Measurements from ENCODE around the gene S1PR4.
"Not testable (repeated sequence)": the region's sequence is repeated elsewhere in the genome, so short reads cannot be mapped to it uniquely, and the experiment has no call there.

The S1PR4 gene

DNA sequence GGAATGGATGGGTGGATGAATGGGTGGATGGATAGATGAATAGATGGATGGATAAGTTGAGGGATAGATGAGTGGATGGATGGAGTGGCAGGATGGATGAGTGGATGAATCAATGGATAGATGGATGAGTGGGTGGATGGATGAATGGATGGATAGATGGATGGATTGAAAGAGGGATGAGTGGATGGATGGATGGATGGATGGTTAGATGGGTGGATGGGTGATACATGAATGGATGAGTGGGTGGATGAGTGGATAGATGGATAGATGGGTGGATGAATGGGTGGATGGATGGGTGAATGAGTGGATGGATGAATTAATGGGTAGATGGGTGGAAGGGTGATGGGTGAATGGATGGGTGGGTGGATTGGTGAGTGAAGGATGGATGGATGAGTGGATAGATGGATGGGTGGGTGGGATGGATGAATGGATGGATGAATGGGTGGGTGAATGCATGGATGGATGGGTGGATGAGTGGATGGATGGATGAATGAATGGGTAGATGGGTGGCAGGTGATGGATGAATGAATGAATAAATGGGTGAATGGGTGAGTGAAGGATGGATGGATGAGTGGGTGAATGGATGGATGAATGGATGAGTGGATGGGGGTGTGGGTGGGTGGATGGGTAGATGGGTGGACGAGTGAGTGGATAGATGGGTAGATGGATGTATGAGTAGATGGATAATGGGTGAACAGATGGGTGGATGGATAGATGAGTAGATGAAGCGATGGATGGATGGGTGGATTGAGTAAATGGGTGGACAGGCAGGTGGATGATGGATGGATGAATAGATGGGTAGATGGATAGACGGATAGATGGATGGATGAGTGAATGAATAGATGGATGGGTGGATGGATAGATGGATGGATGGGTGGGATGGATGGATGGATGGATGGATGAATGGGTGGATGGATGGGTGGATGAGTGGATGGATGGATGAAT lies 25.0 kb upstream of the S1PR4 start:
- DNase-seq, result no peak

DNA sequence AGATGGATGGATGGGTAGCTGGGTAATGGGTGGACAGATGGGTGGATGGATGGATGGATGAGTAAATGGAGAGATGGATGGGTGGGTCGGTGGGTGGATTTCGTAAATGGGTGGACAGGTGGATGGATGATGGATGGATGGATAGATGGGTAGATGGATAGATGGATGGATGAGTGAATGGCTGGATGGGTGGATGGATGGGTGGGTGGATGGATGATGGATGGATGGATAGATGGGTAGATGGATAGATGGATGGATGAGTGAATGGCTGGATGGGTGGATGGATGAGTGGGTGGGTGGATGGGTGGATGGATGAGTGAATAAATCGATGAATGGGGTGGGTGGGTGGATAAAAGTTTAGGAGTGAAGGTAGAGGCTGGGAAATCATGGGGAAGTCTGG lies 24.1 kb upstream of the S1PR4 start:
- not testable (repeated sequence) for DNase-seq

DNA sequence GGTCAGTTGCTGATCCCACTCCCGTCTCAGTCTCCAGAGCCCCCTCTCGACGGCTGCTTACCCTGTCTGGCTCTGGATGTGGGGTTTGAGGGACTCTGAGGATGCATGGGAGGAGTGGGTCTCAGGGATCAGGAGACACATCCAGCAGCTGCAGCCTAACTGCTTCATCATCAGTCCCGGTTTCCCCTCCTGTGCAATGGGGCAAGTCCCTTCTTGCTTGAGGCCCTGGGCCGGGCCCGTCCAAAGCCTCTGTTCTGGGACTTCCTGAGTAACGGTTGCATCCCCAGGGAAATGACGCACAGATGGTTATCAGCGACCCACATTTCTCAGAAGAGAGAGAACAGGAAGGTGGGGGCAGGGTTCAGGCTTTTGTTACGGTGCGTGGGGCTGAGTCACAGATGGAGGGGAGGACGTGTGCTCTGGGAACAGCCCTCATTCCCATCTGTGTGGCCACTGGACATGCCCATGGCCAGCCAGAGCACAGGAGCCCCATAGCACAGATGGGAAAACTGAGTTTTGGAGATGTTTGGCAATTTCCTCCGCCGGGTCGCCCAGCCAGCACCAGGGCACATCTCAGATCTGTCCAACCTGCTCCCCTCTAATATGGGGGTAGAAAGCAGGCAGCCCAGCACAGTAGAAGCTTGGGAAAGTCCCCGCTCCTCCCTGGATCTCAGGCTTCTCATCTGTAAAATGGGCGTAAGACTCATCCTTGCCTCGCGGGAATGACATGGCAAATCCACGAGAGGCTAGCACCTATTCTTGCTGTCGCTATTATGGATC lies 23.4 kb upstream of the S1PR4 start:
- DNase-seq, result no peak

DNA sequence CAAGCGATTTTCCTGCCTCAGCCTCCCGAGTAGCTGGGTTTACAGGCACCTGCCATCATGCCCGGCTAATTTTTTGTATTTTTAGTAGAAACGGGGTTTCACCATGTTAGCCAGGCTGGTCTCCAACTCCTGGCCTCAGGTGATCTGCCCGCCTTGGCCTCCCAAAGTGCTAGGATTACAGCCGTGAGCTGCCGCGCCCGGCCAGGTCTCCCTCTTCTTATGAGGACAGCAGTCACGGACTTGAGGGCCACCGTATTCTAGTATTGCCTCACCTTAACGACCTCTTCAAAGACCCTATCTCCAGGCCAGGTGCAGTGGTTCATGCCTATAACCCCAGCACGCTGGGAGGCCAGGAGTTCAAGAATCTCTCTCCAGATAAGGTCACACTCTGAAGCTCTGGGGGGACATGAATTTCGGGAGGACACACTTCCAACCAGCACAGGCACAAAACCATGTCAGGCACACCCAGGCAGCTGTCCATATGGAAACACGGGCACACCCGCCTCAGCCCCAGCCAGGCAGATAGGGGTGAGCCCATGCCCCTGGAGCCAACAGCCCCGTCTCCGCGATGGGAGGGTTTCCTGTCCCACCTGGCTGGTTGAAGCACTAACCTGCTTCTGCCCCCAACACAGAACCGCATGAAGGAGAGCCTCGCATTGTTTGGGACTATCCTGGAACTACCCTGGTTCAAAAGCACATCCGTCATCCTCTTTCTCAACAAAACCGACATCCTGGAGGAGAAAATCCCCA lies 21.3 kb upstream of the S1PR4 start:
- DNase-seq, result no peak

DNA sequence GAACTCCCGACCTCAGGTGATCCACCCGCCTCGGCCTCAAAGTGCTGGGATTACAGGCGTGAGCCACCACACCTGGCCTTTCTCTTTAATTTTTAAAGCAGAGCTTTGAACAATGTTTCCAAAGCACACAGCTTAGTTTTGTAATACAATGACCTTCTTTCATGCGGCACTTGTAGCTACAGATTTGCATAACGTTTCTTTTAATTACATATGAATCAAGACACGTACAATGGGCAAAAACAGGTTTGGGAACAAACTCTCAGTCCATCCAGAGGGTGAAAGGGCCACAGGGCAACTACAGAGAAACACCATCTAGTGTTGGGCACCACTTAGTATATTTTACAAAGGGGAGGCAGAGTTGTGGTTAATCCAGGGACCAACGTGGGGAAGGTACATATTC lies 19.0 kb upstream of the S1PR4 start:
- no peak for DNase-seq

DNA sequence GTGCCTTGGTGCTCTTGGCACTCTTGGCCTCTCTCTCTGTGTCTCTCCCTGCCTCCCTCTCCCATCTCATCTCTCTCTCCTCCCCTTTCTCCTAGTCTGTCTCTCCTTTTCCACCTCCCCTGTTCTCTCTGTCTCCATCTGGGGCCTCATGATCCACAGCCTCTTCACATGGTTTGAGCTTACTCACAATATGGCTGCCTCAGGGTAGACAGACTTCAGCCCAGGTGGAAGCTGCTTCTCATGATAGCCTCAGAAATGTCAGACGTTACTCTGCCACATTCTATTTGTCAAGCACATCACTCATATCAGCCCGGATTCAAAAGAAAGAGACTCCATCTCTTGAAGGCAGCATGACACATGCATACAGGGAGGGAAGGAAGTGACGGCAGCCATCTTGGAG lies 18.4 kb upstream of the S1PR4 start:
- DNase-seq, result no peak

DNA sequence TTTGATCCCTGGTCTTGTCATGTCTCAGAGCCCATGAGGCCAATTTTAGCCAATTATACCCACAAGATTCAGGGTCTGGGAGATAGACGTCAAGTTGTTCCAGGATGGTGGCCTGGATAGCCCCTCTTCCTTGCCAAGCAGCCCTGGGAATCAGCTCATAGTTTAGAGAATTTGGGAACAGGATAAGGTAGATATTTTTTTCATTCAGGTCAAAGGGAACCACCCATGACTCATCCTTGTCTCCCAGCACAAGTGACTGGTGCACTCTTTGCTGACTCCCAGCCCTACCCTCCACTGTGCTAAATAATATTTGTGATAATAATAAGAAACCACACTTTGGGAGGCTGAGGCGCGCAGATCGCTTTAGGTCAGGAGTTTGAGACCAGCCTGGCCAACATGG lies 17.1 kb upstream of the S1PR4 start:
- no peak for DNase-seq

DNA sequence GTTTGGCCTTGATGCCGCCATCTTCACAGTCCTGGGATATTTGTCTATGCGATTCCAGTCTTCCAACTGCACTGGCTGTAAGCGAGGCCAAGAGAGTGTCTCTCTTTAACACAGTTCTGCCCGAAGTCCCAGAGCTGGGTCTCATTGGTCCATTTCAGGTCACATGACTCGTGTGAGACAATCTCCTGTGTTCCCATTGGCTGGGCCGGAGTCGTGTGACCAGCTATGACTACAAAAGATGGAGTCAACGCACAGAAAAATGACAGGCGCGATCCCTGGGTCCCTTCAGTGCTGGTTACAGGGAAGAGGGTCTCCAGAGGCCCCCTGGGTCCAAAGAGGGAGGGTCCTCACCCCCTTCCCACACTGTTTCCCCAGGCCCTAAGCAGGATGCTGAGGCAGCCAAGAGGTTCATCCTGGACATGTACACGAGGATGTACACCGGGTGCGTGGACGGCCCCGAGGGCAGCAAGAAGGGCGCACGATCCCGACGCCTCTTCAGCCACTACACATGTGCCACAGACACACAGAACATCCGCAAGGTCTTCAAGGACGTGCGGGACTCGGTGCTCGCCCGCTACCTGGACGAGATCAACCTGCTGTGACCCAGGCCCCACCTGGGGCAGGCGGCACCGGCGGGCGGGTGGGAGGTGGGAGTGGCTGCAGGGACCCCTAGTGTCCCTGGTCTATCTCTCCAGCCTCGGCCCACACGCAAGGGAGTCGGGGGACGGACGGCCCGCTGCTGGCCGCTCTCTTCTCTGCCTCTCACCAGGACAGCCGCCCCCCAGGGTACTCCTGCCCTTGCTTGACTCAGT lies 15.9 kb upstream of the S1PR4 start:
- DNase-seq, result peak in 1 of 2 experiments; percentile 77

DNA sequence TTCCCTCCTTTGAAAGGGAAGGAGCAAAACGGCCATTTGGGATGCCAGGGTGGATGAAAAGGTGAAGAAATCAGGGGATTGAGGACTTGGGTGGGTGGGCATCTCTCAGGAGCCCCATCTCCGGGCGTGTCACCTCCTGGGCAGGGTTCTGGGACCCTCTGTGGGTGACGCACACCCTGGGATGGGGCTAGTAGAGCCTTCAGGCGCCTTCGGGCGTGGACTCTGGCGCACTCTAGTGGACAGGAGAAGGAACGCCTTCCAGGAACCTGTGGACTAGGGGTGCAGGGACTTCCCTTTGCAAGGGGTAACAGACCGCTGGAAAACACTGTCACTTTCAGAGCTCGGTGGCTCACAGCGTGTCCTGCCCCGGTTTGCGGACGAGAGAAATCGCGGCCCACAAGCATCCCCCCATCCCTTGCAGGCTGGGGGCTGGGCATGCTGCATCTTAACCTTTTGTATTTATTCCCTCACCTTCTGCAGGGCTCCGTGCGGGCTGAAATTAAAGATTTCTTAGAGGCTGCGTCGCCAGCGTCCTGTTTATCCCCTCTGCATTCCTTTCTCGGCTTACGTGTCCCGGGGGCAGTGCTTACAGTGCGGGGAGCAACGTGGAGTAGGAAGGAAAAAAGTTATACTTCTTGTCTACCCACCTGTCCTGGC lies 15.2 kb upstream of the S1PR4 start:
- peak; percentile 61 to 90 for DNase-seq

DNA sequence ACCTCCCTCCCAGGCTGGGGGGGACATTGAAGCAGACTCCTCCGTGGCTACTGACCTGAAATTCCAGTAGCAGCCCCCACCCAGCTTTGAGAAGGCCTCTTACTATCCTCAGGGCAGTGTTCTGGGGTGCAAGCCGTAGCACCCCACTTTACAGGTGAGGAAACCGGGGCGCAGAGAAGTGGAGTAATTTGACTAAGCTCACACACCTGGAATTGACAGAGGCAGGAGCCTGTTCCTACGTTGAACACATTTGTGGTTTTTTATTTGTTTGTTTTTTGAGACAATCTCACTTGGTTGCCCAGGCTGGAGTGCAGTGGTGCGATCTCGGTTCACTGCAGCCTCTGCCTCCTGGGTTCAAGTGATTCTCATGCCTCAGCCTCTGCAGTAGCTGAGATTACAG lies 14.6 kb upstream of the S1PR4 start:
- no peak for DNase-seq

DNA sequence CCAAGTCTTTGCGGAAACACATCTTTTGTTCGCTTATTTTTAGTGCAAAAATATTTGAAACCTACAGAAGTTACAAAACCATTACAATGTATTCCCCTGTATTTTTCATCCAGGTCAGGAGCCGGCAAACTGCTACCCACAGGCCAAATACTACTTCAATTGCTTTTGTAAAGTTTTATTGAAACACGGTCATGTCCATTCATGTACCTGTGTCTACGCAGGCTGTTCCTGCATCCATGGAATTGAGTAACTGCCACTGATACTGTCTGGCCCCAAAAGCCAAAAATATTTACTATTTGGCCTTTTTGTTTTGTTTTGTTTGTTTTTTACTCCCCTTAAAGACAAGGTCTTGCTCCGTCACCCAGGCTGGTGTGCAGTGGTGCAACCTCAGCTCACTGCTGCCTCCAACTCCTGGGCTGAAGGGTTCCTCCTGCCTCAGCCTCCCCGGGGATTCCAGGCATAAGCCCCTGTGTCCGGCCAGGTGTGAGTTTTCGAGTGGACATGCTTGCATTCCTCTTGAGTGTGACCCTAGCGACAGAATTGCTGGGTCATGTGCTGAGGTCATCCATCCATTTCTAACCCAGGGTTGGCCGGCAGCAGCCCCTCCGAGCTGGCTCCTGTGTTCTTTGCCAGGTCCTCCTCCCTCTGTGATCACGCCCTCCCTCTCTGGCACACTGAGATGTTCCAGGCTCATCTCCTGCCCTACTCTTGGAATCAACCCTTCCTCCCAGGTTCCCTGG lies 10.9 kb upstream of the S1PR4 start:
- no peak for DNase-seq

DNA sequence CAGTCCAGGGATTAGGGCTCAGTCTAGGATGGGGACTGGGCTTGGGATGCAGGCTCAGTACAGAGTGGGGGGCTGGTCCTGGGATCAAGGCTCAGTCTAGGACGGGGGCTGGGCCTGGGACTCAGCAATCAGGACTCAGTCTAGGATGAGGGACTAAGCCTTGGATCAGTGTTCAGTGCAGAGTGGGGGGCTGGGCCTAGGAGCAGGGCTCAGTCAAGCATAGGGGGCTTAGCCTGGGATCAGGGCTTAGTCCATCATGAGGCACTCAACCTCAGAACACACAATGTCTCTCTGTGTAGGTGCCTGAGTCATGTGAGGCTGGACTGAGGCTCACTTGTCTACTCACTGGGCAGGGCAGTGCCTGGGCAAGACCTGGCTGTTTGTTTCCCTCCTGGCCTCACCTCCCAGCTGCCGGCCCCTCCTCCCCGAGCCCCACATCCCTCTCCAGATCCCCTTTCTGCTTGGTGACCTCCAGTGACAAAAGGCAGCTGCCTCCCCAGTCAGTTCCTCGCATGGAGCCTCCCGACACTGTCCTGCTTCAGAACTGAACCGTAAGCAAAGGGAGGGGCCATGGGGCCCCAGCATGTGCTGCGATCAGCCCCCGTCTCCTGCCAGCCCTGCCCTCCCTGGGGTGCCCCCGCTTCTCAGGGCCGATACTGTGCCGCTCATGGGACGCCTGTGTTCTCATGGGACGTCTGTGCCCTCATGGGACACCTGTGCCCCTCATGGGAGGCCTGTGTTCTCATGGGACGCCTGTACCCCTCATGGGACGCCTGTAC lies 6.5 kb upstream of the S1PR4 start:
- no peak for DNase-seq

DNA sequence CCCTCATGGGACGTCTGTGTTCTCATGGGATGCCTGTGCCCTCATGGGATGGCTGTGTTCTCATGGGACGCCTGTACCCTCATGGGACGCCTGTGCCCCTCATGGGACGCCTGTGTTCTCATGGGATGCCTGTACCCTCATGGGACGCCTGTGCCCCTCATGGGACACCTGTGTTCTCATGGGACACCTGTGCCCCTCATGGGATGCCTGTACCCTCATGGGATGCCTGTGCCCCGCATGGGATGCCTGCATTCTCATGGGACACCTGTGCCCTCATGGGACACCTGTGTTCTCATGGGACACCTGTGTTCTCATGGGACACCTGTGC lies 5.9 kb upstream of the S1PR4 start:
- not testable (repeated sequence) for DNase-seq

DNA sequence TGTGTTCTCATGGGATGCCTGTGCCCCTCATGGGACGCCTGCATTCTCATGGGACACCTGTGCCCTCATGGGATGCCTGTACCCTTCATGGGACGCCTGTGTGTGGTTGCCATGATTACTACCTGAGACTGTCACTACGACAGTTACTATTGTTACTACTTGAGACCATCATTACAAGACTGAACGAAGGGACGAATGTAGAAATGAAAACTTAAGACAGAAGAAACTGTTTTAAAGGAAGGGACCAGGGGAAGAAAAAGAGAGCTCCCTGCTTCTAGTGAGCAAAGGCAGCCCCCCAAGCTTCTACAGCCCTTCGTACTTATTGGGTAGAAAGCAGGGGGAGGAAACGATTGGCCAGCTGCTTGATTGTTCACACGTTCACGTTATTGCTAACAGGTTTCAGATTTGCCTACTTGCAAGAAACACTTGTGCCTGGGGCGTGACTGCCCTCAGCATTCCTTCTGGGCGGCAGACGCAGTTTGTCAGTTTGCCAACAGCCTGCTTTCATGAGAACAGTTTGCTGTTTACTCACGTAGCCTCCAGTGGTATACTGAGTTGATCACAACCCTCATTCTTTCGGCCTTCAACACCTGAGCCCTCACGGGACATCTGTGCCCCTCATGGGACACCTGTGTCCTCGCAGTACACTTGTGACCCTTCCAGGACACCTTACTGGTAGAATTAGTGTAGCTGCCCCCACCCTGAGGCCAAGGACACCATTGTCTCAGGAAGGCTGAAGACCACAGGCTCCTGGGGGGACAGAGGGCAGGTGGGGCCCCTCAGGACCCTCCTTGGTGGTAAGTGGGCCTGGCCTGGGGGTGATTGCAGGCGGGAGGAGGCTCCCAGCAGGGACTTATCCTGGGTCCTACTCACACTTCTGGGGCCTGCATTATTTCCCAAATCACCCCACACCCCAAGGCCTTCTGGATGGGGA lies 2.5 kb upstream of the S1PR4 start:
- DNase-seq, result peak in 1 of 2 experiments; percentile 35

DNA sequence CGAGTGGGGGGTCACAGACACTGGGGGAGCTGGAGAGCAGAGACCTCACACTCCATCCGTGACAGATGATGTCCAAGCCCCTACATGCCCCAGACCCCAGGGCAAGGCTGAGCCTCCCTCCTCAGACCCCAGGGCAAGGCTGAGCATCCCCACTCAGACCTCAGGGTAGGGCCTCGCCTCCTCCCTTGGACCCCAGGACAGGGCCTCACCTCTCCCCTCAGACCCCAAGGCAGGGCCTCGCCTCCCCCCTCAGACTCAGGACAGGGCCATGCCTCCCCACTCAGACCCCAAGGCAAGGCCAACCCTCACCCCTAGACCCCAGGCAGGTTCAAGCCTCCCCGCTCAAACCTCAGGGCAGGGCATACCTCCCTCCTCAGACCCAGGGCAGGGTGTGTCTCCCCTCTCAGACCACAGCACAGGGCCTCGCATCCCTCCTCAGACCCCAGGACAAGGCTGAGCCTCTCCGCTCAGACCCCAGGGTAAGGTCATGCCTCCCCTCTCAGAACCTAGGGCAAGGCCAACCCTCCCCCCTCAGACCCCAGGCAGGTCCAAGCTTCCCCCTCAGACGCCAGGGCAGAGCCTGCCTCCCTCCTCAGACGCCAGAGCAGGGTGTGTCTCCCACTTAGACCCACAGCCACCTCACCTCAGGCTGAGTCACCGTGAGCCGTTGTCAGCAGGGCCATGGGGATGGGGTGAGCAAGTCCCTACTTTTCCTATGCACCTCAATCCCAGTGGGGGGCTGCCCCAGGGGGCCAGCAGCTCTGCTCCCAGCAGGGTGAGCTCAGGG lies 1.7 kb upstream of the S1PR4 start:
- no peak for DNase-seq

DNA sequence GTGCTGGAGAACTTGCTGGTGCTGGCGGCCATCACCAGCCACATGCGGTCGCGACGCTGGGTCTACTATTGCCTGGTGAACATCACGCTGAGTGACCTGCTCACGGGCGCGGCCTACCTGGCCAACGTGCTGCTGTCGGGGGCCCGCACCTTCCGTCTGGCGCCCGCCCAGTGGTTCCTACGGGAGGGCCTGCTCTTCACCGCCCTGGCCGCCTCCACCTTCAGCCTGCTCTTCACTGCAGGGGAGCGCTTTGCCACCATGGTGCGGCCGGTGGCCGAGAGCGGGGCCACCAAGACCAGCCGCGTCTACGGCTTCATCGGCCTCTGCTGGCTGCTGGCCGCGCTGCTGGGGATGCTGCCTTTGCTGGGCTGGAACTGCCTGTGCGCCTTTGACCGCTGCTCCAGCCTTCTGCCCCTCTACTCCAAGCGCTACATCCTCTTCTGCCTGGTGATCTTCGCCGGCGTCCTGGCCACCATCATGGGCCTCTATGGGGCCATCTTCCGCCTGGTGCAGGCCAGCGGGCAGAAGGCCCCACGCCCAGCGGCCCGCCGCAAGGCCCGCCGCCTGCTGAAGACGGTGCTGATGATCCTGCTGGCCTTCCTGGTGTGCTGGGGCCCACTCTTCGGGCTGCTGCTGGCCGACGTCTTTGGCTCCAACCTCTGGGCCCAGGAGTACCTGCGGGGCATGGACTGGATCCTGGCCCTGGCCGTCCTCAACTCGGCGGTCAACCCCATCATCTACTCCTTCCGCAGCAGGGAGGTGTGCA lies 587 bp downstream of the S1PR4 start:
- DNase-seq, result no peak

DNA sequence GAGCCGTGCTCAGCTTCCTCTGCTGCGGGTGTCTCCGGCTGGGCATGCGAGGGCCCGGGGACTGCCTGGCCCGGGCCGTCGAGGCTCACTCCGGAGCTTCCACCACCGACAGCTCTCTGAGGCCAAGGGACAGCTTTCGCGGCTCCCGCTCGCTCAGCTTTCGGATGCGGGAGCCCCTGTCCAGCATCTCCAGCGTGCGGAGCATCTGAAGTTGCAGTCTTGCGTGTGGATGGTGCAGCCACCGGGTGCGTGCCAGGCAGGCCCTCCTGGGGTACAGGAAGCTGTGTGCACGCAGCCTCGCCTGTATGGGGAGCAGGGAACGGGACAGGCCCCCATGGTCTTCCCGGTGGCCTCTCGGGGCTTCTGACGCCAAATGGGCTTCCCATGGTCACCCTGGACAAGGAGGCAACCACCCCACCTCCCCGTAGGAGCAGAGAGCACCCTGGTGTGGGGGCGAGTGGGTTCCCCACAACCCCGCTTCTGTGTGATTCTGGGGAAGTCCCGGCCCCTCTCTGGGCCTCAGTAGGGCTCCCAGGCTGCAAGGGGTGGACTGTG lies 1.2 kb downstream of the S1PR4 start:
- no peak for DNase-seq
